GM12875 (cell line): ENCODE measurements around the gene ACSF3.

Experiments used
- H3K4me3 ChIP-seq: one replicate; pipeline ENCODE4 v1.5.1; 2011; ENCODE audit warnings: low read depth, low read length, control low read depth
- TF ChIP-seq, protein P1 (sequence below): IDR thresholded peaks from 2 replicates; pipeline ENCODE4 v1.5.1; 2011; ENCODE audit warnings: low read depth, mild to moderate bottlenecking, control low read depth, inconsistent platforms, low read length, moderate library complexity, borderline replicate concordance; ENCODE audit not compliant: insufficient read depth

The ACSF3 gene

DNA sequence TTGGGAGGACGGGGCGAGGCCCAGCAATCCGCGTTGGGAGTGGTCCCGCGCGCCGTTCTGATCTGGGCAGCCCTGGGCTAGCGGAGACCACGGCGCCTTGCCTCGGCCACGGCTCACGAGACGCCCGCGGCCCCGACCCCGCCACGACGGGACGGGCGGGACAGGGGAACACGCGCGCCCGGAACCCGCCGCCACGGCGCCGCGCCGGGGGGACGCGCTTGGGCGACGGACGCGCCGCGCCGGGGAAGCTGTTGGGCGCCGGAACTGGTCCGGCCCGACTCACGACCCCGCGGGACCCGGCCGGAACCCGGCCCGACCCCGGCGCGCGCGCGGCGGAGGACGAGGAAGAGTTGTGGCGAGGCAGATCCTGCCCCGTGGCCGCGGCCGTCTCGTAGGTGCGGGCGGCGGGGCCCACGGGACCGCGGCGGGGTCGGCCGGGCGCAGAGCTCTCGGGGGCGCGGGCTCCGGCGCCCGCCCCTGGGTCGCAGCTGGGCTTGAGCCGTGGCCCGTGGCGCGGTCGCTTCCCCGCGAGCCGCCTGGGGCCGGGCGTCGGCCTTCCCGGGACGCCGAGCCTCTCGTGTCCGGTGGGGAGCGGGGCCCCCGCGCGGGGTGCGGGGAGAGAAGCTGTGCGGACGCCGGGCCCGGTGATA lies at the start of gene ACSF3:
Gene ACSF3 (plus strand): TSS at position 251 of the 650 bp plus-strand sequence. CDS start 6,830 bp downstream, outside the sequence.
- peak within 1 kb of the TSS; percentile 59 for H3K4me3 ChIP-seq
- TF ChIP-seq, protein P1, sequence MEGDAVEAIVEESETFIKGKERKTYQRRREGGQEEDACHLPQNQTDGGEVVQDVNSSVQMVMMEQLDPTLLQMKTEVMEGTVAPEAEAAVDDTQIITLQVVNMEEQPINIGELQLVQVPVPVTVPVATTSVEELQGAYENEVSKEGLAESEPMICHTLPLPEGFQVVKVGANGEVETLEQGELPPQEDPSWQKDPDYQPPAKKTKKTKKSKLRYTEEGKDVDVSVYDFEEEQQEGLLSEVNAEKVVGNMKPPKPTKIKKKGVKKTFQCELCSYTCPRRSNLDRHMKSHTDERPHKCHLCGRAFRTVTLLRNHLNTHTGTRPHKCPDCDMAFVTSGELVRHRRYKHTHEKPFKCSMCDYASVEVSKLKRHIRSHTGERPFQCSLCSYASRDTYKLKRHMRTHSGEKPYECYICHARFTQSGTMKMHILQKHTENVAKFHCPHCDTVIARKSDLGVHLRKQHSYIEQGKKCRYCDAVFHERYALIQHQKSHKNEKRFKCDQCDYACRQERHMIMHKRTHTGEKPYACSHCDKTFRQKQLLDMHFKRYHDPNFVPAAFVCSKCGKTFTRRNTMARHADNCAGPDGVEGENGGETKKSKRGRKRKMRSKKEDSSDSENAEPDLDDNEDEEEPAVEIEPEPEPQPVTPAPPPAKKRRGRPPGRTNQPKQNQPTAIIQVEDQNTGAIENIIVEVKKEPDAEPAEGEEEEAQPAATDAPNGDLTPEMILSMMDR: no peak

DNA sequence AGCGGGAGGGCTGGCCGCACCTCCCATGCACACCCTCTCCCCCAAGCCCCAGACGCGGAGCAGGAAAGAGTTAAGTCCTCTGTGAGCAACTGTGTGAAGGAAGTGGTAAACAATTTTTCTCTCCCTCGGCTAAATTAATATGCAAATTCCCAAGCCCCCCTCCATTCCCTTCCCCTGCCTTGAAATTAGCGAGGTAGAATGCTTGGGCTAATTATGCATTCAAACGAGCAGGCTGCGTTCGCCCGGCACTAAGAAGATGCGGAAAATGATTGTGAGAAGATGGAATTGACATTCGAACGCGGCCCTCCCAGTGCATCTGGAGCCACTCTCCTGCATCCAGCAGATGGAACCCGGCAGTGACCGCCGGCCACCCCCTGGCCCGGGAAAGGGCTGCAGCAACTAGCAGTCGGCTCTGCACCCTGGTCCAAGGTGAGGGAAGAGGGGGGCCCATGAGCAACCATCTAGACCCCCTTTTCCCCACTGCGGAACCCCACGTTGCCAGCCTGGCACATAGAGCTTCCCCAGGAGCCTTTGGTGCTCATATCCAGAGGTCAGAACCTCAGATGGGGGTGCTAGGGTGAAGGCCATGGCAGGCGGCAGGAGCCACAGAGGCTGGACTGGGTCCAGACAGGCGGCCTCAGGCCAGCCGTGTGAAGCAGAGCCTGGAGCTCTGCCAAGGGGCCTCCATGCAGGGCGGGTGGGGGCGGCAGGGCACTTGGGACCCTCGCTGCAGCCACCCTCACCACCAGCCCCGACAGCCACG lies 49.1 kb upstream of the ACSF3 start:
- H3K4me3 ChIP-seq: no peak overlapping the region
- TF ChIP-seq, protein P1: no peak

DNA sequence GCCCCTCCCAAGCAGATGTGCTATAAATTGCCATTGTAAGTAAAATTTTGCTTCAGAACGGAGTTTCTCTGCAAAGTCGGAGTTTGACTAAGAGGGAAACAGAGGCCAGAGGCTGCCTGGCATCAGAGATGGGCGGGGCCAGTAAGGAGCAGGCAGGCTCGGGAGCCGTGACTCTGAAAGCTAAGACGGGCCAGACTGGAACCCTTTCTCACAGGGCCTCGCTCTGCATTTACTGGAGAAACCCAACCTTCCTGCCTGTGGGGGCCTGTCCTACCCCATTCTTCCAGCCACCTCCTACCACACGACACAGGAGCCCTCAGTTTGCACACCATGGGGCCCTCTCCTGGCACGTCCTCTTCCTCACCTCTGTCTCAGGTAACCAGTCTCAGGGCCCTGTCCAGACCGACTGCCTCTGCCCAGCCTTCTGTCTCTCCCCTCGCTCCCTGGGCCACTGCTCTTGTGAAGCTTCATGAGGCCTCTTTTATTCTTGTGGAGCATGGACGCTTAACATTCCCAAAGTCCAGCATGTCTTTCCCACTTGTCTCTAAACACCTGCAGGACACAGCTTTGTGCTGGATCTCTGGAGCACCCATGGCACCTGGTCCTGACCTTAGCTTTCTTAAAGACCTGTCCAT lies 48.4 kb upstream of the ACSF3 start:
- H3K4me3 ChIP-seq: no peak overlapping the region
- TF ChIP-seq, protein P1: no peak

DNA sequence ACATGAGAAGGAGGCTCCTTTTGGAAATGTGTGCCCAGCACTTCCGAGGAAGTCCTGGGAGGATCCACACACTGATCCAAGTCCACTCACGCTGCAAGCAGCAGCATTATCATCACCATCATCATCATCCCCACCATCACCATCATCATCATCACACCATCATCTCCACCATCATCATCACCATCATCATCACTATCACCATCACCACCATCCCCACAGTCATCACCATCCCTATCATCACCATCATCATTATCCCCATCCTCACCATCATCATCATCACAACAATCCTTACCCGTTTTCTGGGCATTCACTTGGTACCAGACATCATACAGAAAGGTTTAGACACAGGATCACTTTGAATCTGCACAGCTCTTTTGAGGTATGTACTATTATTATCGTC lies 47.8 kb upstream of the ACSF3 start:
- no peak overlapping the region for H3K4me3 ChIP-seq
- TF ChIP-seq, protein P1: no peak

DNA sequence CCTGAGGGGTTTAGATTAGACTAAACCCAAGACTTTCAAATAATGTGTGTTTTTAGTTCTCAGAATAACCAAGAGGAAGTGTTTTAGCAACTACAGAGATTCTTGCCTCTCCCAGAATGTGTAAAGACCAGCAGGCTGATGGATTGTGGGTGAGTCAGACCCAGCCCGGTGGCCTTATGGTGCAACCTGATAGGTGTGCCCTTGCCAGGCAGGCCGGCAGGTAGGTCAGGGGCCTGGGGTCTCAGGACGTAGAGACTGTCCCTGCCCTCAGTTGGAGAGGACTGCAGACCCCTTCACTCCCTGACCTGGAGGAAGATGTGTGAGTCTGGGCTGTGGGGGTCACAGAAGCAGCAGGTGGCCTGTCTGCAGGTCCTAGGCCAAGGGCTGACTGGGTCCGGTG lies 47.2 kb upstream of the ACSF3 start:
- H3K4me3 ChIP-seq: no peak overlapping the region
- TF ChIP-seq, protein P1: no peak

DNA sequence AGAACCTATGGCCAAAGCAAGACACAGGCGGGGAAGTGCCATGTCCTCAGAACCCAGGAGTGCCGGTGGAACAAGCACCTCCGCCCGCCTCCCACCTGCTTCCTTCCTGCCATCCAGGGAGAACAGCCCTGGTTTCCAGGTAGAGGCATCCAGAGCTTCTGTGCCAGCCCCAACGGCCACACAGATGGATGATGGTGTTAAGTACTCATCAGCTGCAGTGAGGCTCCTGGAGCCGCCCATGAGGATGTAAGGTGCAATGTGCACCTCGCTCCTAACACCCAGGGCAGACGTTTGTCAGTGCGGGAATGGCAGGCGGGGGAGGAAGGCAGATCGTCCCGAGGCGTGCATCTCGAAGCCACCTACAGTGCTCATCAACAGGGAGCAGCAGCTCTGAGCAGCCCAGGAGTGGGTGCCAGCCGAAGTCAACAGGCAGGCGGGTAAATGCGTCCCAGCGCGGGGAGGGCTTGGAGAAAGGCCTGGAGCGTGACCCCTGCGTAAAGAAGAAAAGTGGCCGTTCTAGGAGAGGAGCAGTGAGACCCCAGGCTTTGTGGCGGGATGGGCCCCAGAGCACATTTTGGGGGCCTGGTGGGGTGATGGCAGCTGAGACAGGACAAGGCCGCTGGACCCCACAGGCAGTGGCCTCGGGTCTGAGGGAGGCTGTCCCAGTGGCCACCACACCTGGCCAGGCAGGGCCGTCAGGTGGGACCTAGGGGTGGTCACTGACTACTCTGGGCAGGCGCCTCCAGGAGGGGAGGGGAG lies 46.1 kb upstream of the ACSF3 start:
- TF ChIP-seq, protein P1: no peak
- H3K4me3 ChIP-seq: no peak overlapping the region
